CD4-positive, alpha-beta T cell treated with Interleukin-2 at 100 ng/mL for 4 hours (primary cell): ENCODE measurements around the gene MCC.

Source experiments
- DNase-seq: peaks from one replicate; pipeline ENCODE4 v3.0.0-alpha.2; 2020; ENCODE audit warnings: low spot score

MCC gene

DNA sequence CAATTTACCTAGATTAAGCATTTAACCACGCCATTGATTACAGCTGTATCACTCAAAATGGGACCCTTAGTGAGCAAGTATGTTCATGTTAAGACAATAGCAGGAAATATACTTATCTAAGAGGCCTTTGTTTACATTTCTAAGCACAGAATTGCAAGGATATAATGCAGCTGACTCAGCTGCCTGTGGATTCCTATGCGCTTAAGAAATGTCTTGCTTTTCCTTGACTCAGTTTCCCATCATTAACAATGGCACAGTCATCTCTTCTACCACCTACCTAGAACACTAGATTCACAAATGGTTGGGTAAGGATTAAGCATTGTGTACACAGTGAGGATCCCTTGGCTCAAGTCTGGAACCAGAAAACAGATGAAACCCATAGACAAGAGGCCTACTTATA, 217.2 kb downstream of the MCC start:
- DNase-seq, result no peak

GRCh38 chr5:113270086-113270485, 218.2 kb downstream of the MCC start:
- no peak for DNase-seq

DNA sequence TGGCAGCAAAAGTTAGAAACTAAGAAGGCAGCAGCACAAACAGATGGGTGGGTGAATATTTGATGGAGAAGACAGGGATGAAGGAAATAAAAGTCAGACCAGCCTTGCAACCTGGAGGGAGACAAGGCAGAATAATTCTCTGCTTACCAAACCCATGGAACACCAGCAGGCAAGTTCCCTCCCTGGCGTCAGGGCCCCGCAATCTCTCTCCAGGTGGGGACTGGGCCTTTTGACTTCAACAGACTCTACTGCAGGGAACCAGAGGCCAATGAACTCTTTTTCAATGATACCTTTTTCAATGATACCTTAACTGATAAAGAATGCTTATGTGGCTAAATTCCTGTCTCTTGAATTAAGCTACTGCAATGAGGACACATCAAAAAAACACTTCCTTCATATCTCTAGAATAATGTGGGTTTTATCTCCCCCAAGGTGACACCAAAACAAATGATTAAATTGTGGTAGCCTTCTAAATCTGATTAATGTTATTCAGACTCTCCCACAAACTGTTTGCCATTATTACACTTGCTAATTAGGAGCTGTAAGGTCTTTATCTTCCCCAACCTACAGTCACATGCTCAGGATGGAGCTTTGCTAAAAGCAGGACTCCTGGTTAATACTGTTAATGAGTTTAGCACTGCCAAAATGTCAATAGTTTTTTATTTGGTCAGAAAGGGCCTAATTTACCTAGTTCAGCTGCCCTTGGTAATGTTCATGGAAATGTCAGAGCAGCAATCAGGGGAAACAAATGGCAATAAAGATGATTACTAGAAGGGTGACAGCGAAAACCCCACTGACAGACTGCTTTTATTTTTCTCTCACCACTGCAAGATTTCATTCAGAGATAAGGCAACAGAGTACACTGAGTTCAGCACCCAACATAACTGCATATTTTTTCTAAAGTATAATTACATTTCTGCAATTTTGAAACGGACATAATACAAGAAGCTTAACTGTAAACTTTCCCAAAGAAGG, 218.9 kb downstream of the MCC start:
- DNase-seq, result no peak

GRCh38 chr5:113268232-113268631, 220.0 kb downstream of the MCC start:
- DNase-seq, result no peak

- no peak for DNase-seq
These were observed 220.8 kb downstream of the MCC start for GRCh38 chr5:113267361-113267900.

DNA sequence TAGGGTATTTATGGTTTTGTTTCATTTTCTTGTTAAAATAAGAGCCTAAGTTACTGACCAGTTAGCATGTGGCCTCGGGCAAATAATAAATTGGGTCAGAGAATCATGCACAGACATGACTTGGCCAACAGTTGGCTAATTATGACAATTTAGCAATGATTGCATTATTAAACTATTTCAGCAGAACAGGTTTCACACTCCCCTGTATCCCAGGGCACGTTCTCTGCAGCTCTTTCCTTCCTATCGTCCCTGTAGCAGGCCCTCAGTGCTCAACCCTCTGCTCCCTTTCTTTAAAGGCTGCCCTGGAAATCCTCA, 221.4 kb downstream of the MCC start:
- no peak for DNase-seq

DNA sequence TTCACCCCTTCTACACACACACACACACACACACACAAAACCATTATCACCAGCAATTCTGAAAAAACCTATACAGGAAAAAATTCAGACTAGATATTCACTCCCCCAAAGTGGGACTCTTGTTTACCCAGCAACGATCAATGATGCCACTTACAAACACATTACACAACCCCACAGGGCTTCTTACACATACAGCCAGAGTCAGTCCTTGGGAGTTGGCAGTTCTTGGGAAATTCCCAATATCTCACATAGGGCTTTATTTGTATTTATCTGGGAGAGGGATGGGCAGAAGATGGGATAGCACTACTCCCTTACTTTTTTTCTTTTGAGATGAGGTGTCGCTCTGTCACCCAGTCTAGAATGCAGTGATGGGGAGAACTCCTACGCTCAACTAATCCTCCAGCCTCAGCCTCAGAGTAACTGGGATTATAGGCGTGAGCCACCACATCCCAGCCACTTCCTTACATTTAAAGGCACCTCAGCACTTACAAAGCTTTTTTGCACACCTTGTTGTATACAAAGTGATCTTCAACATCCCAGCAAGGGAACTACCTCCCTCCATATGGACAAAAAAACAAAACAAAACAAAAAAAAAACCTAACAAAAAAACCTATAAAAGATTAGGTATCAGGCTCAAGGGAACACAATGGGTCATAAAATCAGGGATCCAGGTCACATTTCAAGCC, 221.9 kb downstream of the MCC start:
- DNase-seq, result no peak

GRCh38 chr5:113265190-113265589, 223.1 kb downstream of the MCC start:
- no peak for DNase-seq

GRCh38 chr5:113264046-113264445, 224.2 kb downstream of the MCC start:
- no peak for DNase-seq

DNA sequence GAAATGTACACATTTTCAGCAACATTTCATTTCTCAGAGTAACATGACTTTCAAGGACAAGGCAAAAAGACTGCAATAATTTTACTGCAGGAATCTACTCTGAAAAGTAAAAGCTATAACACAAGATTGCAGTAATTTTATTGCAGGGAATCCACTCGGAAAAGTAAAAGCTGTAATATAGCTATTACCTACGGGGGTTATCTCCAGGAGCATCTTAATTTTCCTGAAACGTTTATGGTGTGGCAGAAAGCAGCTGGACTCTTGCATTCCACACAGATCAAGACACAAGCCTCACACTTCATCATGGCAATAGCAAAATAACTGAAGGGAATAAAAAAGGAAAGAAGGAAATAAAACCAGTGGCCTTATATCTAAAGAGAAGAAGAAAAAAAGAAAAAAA, 224.7 kb downstream of the MCC start:
- no peak for DNase-seq

DNA sequence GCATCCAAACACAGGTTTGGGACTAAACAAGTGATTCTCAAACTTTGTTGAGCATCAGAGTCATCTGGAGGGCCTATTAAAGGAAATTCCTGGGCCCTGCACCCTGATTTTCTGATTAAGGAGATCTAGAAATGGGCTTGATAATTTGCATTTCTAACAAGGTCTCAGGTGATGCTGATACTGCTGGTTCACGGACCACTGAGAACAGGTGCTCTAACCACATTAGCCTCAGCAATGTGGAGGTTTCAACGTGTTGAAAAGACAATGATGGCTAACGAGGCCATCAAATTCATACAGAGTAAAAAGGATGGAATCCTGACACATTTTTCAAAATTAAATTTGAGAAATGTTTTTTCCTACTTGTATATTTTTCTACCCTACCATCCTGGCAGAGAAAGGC, 225.6 kb downstream of the MCC start:
- DNase-seq, result no peak

DNA sequence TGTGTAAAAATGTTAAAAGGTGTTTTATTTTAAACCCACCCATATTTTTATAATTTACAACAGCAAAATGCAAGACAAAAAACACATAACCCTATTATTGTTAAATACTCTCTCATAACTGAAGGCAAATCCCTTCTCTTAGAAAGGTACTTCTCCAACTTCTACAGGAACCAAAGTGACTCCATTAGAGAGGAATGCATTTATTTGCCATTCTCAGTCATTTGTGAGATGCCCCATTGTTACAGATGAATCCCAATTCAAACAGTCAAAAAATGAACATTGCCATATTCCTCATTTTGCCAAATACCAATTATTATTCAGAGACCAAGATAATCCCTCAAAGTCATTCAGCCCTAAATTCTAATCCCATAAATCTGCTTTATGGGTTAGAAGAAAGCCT, 229.2 kb downstream of the MCC start:
- DNase-seq, result no peak

DNA sequence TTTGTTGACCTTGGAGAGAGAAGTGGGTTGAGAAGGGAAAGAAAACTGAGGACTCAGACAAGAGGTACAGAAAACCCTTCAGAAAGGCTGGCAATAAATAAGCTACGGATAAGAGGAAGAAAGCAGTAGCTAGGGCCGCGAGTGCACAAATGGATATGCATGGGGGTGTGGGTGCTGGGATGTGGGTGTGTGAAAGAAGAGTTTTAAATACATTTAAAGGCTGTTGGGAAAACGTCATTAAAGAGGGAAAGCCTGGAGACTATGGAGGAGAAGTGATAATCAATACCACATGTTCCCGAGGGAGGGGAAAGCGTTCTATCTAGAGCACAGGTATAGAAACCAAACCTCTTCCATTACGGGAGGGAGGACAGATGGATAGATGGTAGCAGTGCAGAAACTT, 230.7 kb downstream of the MCC start:
- no peak for DNase-seq

GRCh38 chr5:113256671-113257452, 231.4 kb downstream of the MCC start:
- DNase-seq, result no peak

DNA sequence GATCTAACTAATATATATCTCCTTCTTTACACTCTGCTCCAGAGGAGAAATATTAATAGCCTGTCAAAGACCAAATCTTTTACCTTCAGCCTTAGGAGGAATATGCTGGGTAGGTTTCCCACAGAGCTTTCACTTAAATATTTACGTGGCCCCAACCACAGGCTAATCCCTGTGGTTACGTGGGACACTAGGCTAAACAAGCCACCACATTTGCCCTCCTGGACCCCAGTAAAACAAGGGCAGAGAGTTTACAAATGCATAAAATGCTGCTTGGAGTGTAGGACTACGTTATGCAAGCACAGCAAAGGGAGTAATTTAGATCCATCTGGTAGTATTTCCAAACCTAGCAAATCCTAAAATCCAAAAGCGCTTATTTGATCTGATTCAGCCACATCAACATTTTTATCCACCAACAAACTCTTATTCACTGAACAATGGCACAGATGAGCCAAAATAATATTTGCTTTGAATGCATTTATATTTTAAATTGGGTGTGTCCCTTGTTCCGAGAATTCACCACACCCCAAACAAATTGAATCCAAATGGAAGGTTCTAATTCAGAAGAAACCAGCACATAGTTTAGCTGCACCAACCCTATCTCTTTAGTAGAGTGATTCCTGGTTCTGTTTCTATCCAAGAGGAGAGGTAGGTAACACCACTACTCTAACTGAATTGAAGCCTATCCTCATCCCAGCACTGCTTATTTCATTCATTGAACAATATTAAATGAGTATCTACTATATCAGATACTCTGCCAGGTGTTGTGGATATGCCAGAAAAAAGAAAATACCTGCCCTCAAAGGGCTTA, 232.5 kb downstream of the MCC start:
- no peak for DNase-seq

- no peak for DNase-seq
These were observed 233.1 kb downstream of the MCC start for GRCh38 chr5:113255105-113255504.

- DNase-seq, result no peak
These were observed 235.2 kb downstream of the MCC start for GRCh38 chr5:113253037-113253436.

- no peak for DNase-seq
These were observed 236.2 kb downstream of the MCC start for GRCh38 chr5:113252066-113252465.

GRCh38 chr5:113250341-113250953, 237.8 kb downstream of the MCC start:
- no peak for DNase-seq

- DNase-seq, result no peak
These were observed 239.0 kb downstream of the MCC start for GRCh38 chr5:113249206-113249605.

DNA sequence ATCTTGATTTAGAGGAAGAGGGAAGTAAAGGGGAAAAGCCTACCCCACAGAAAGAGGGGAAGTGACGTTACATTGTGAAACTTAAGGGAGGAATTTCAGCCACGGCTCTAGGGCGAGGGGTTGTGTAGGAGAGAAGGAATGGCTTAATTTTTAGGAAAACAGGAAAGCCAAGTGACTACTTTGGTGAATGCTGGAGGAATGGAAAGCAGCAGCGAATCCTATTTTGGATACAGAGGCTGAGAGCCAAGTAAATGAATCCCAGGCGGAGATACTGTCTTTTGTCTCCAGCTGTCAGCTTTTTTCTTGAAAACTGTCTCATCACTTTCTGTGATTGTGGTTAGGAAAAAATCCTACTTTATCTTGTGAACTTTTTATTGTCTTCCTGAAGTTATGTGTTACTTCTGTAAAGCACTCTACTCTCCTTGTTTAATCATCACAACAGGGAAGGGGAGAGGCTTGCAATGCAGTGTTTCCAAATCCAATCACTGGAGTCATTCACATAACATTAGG, 241.8 kb downstream of the MCC start:
- DNase-seq, result no peak
